Astrocyte (in vitro differentiated cells and primary cell): ENCODE data around the gene ZBTB16.

Source experiments
- CTCF ChIP-seq: IDR thresholded peaks from 2 replicates; pipeline ENCODE4 v1.5.1; 2011; ENCODE audit warnings: low read depth, mild to moderate bottlenecking, inconsistent platforms, low read length, moderate library complexity; ENCODE audit not compliant: insufficient read depth
- EZH2 ChIP-seq: IDR thresholded peaks from 2 replicates; pipeline ENCODE4 v1.6.1; 2012; ENCODE audit warnings: mild to moderate bottlenecking, low read length, inconsistent platforms; ENCODE audit not compliant: insufficient read depth

GRCh38 chr11:114110952-114111947 is 51.7 kb downstream of the ZBTB16 start:
- no peak for TF ChIP-seq CTCF
- TF ChIP-seq EZH2: no peak
